ENCODE measurements around the gene CXCL16.
"Not testable (repeated sequence)": the region's sequence is repeated elsewhere in the genome, so short reads cannot be mapped to it uniquely, and the experiment has no call there.

Gene CXCL16

GRCh38 chr17:4719684-4720221 lies 20.0 kb downstream of the CXCL16 start:
- no peak for DNase-seq

GRCh38 chr17:4719146-4719545 lies 20.6 kb downstream of the CXCL16 start:
- DNase-seq = no peak

GRCh38 chr17:4718276-4718675 lies 21.5 kb downstream of the CXCL16 start:
- DNase-seq = no peak

GRCh38 chr17:4717791-4718190 lies 21.9 kb downstream of the CXCL16 start:
- no peak for DNase-seq

GRCh38 chr17:4716081-4716480 lies 23.6 kb downstream of the CXCL16 start:
- DNase-seq = no peak

- peak; percentile 34 for DNase-seq
Measured at GRCh38 chr17:4715063-4715744, 24.5 kb downstream of the CXCL16 start.

- not testable (repeated sequence) for DNase-seq
Measured at GRCh38 chr17:4714340-4715062, 25.2 kb downstream of the CXCL16 start.

- DNase-seq = no peak
Measured at GRCh38 chr17:4712526-4712925, 27.2 kb downstream of the CXCL16 start.

GRCh38 chr17:4711661-4712181 lies 28.0 kb downstream of the CXCL16 start:
- DNase-seq = peak; percentile 94

GRCh38 chr17:4710693-4711634 lies 28.8 kb downstream of the CXCL16 start:
- no peak for DNase-seq

GRCh38 chr17:4709794-4710692 lies 29.7 kb downstream of the CXCL16 start, which contains the start of gene ARRB2:
Gene ARRB2 (plus strand): TSS chr17:4710632. CDS start chr17:4710722, 90 bp downstream.
- DNase-seq = peak; percentile 96

GRCh38 chr17:4708436-4708835 lies 31.3 kb downstream of the CXCL16 start:
- DNase-seq = peak; percentile 37

- DNase-seq = peak; percentile 23
Measured at GRCh38 chr17:4706121-4706520, 33.6 kb downstream of the CXCL16 start.

- DNase-seq = no peak
Measured at GRCh38 chr17:4704991-4705390, 34.7 kb downstream of the CXCL16 start.

GRCh38 chr17:4704574-4704907 lies 35.2 kb downstream of the CXCL16 start:
- not testable (repeated sequence) for DNase-seq

GRCh38 chr17:4703330-4703691 lies 36.4 kb downstream of the CXCL16 start:
- no peak for DNase-seq

- DNase-seq = no peak
Measured at GRCh38 chr17:4701116-4701515, 38.6 kb downstream of the CXCL16 start.

- peak; percentile 35 for DNase-seq
Measured at GRCh38 chr17:4699401-4700056, 40.2 kb downstream of the CXCL16 start.

- DNase-seq = peak; percentile 54
Measured at GRCh38 chr17:4696437-4696805, 43.3 kb downstream of the CXCL16 start.

- DNase-seq = no peak
Measured at GRCh38 chr17:4693416-4693815, 46.3 kb downstream of the CXCL16 start.

- DNase-seq = no peak
Measured at GRCh38 chr17:4691686-4692085, 48.0 kb downstream of the CXCL16 start.

Data from MV-4-11 (cell line).